Spinal cord (tissue), 10 donors: ENCODE measurements around the gene HGS. TPM values are rescaled to one million over a fixed set of nuclear protein-coding genes. Genes with fewer than 3 reads are reported as not detected.

ENCODE experiments used
- DNase-seq, 6 donors: peaks; one replicate each; pipeline versions ENCODE4 v3.0.0 to v3.0.0-alpha.2; 2013 to 2015; ENCODE audit warnings: low spot score in 6 of 6, low read depth in 4 of 6
- H3K27ac ChIP-seq: one replicate; pipeline ENCODE4 v1.5.1; 2013; ENCODE audit warnings: low read depth, low read length, control low read depth
- H3K27me3 ChIP-seq: one replicate; pipeline ENCODE4 v1.6.1; 2013; ENCODE audit warnings: low read length; ENCODE audit not compliant: control insufficient read depth, insufficient read depth
- H3K36me3 ChIP-seq: one replicate; pipeline ENCODE4 v1.6.1; 2013; ENCODE audit warnings: low read length; ENCODE audit not compliant: control insufficient read depth, insufficient read depth
- H3K4me1 ChIP-seq: one replicate; pipeline ENCODE4 v1.6.1; 2013; ENCODE audit warnings: low read length; ENCODE audit not compliant: control insufficient read depth, insufficient read depth
- H3K4me3 ChIP-seq: one replicate; pipeline ENCODE4 v1.5.1; 2013; ENCODE audit warnings: low read depth, low read length, control low read depth
- H3K9me3 ChIP-seq: one replicate; pipeline ENCODE4 v1.6.1; 2013; ENCODE audit warnings: low read length; ENCODE audit not compliant: control insufficient read depth, insufficient read depth
- WGBS: methylation state at CpG from one replicate; pipeline ENCODE4 v1.1.5; 2013; ENCODE audit warnings: missing lambda C conversion rate; ENCODE audit not compliant: insufficient coverage; 5-methylcytosine and 5-hydroxymethylcytosine counted together
- polyA plus RNA-seq, 2 donors: library from polyadenylated mRNA; unstranded; fragments of 120-200 nt; gene quantifications; one replicate each; pipeline ENCODE4 v1.2.1, GENCODE V29; 2013; ENCODE audit not compliant: insufficient read length in 2 of 2
- total RNA-seq, 2 donors: library from RNA; depleted of rRNA in 1 of 2; stranded (reverse); fragments of 120-200 nt in 1 of 2; fragments of >200 nt in 1 of 2; gene quantifications; one replicate each; pipeline versions ENCODE4 v1.2.3 to v1.2.4, GENCODE V29; 2013 to 2014
- donor health status: healthy.

Gene HGS
- total and polyA plus RNA-seq, 4 donors = 37.9 to 128 (median 87.1) TPM

GRCh38 chr17:81691608-81692007 is 7.8 kb downstream of the HGS start:
- peaks cover 100% of the 10 kb centered on the region for H3K36me3 ChIP-seq
- H3K27me3 ChIP-seq = no peaks in the 10 kb centered on the region
- H3K9me3 ChIP-seq = no peaks in the 10 kb centered on the region
- 98% methylated on average over 20 of the region's 20 CpGs for WGBS
- no peak overlapping the region for H3K27ac ChIP-seq
- DNase-seq = no peak
- no peaks in the 10 kb centered on the region for H3K4me1 ChIP-seq
- no peak overlapping the region for H3K4me3 ChIP-seq

GRCh38 chr17:81693509-81694210 is 9.8 kb downstream of the HGS start:
- no peak overlapping the region for H3K4me3 ChIP-seq
- no peaks in the 10 kb centered on the region for H3K27me3 ChIP-seq
- peaks cover 98% of the 10 kb centered on the region for H3K36me3 ChIP-seq
- no peak overlapping the region for H3K27ac ChIP-seq
- WGBS = 88% methylated on average over 27 of the region's 35 CpGs
- H3K4me1 ChIP-seq = no peaks in the 10 kb centered on the region
- no peaks in the 10 kb centered on the region for H3K9me3 ChIP-seq
- DNase-seq = no peak

GRCh38 chr17:81694810-81695209 is 11.0 kb downstream of the HGS start:
- no peak overlapping the region for H3K4me3 ChIP-seq
- 91% methylated on average over 14 of the region's 19 CpGs for WGBS
- peaks cover 93% of the 10 kb centered on the region for H3K36me3 ChIP-seq
- no peaks in the 10 kb centered on the region for H3K27me3 ChIP-seq
- no peak overlapping the region for H3K27ac ChIP-seq
- DNase-seq = no peak
- no peaks in the 10 kb centered on the region for H3K4me1 ChIP-seq
- no peaks in the 10 kb centered on the region for H3K9me3 ChIP-seq

GRCh38 chr17:81695211-81695610 is 11.4 kb downstream of the HGS start:
- H3K27me3 ChIP-seq = no peaks in the 10 kb centered on the region
- 93% methylated on average over 6 of the region's 6 CpGs for WGBS
- no peaks in the 10 kb centered on the region for H3K4me1 ChIP-seq
- H3K4me3 ChIP-seq = no peak overlapping the region
- H3K9me3 ChIP-seq = no peaks in the 10 kb centered on the region
- peaks cover 92% of the 10 kb centered on the region for H3K36me3 ChIP-seq
- no peak for DNase-seq
- H3K27ac ChIP-seq = no peak overlapping the region

- DNase-seq = no peak
- Histone ChIP-seq H3K4me1 (peaks cover 3% of the 10 kb centered on the region), H3K9me3 (no peaks in the 10 kb centered on the region), H3K4me3 (no peak overlapping the region), H3K36me3 (peaks cover 92% of the 10 kb centered on the region), H3K27ac (no peak overlapping the region), H3K27me3 (no peaks in the 10 kb centered on the region)
- WGBS = 95% methylated on average over 22 of the region's 22 CpGs
These were observed 12.0 kb downstream of the HGS start for GRCh38 chr17:81695801-81696200.

- H3K36me3 ChIP-seq = peaks cover 92% of the 10 kb centered on the region
- 91% methylated on average over 40 of the region's 40 CpGs for WGBS
- DNase-seq = no peak
- H3K9me3 ChIP-seq = no peaks in the 10 kb centered on the region
- peaks cover 8% of the 10 kb centered on the region for H3K4me1 ChIP-seq
- H3K4me3 ChIP-seq = no peak overlapping the region
- no peaks in the 10 kb centered on the region for H3K27me3 ChIP-seq
- no peak overlapping the region for H3K27ac ChIP-seq
These were observed 12.6 kb downstream of the HGS start for GRCh38 chr17:81696218-81696941.

- DNase-seq = no peak
- no peak overlapping the region for H3K4me3 ChIP-seq
- H3K4me1 ChIP-seq = peaks cover 19% of the 10 kb centered on the region
- 85% methylated on average over 22 of the region's 25 CpGs for WGBS
- peaks cover 92% of the 10 kb centered on the region for H3K36me3 ChIP-seq
- no peaks in the 10 kb centered on the region for H3K27me3 ChIP-seq
- no peaks in the 10 kb centered on the region for H3K9me3 ChIP-seq
- no peak overlapping the region for H3K27ac ChIP-seq
These were observed 13.6 kb downstream of the HGS start for GRCh38 chr17:81697261-81698044.

- DNase-seq = no peak
- no peaks in the 10 kb centered on the region for H3K9me3 ChIP-seq
- H3K27me3 ChIP-seq = no peaks in the 10 kb centered on the region
- 91% methylated on average over 24 of the region's 25 CpGs for WGBS
- H3K27ac ChIP-seq = no peak overlapping the region
- no peak overlapping the region for H3K4me3 ChIP-seq
- H3K4me1 ChIP-seq = peaks cover 34% of the 10 kb centered on the region
- H3K36me3 ChIP-seq = peaks cover 80% of the 10 kb centered on the region
These were observed 16.8 kb downstream of the HGS start for GRCh38 chr17:81700353-81701287.
